Stimulated activated memory B cell treated with anti-CD40 and anti-IgM and Interleukin-4, amounts not matched to agents 10 μg/mL and 1 μg/mL and 100 μg/mL, for 72 hours (primary cell): ENCODE measurements around the gene WBP2.

Experiments used
- ATAC-seq: fragments of 150-1000 bp; cut with Tn5 transposase; 2 replicates; pipeline ENCODE4 v1.10.0; 2021
- H3K27ac Mint-ChIP-seq: one replicate; pipeline ENCODE4 v1.8.0; 2022; ENCODE audit warnings: mild to moderate bottlenecking, mixed read lengths
- H3K27me3 Mint-ChIP-seq: one replicate; pipeline ENCODE4 v1.8.0; 2022; ENCODE audit warnings: mixed read lengths
- H3K36me3 Mint-ChIP-seq: one replicate; pipeline ENCODE4 v1.8.0; 2022; ENCODE audit warnings: mixed read lengths
- H3K4me1 Mint-ChIP-seq: one replicate; pipeline ENCODE4 v1.8.0; 2022; ENCODE audit warnings: mixed read lengths
- H3K4me3 Mint-ChIP-seq: one replicate; pipeline ENCODE4 v1.8.0; 2022; ENCODE audit warnings: mild to moderate bottlenecking, moderate library complexity, mixed read lengths
- H3K9me3 Mint-ChIP-seq: one replicate; pipeline ENCODE4 v1.8.0; 2022; ENCODE audit warnings: mixed read lengths

Gene WBP2

GRCh38 chr17:75823257-75824041 lies 31.7 kb downstream of the WBP2 start:
- no peak overlapping the region for H3K27ac Mint-ChIP-seq

GRCh38 chr17:75822800-75823166 lies 32.4 kb downstream of the WBP2 start:
- H3K27me3 Mint-ChIP-seq = no peaks in the 10 kb centered on the region

More at GRCh38 chr17:75823257-75824041, 31.7 kb downstream of the WBP2 start:
- Mint-ChIP-seq H3K4me1 (peaks cover 37% of the 10 kb centered on the region), H3K36me3 (peaks cover 42% of the 10 kb centered on the region), H3K9me3 (no peaks in the 10 kb centered on the region), H3K4me3 (no peak overlapping the region), H3K27me3 (no peaks in the 10 kb centered on the region)
- ATAC-seq = no peak

GRCh38 chr17:75822119-75822799 lies 32.9 kb downstream of the WBP2 start:
- Mint-ChIP-seq H3K4me1 (peaks cover 25% of the 10 kb centered on the region), H3K4me3 (no peak overlapping the region), H3K27me3 (no peaks in the 10 kb centered on the region), H3K9me3 (no peaks in the 10 kb centered on the region), H3K27ac (peak overlapping the region; percentile 75), H3K36me3 (peaks cover 49% of the 10 kb centered on the region)
- ATAC-seq = no peak

More at GRCh38 chr17:75822800-75823166, 32.4 kb downstream of the WBP2 start:
- H3K4me1 Mint-ChIP-seq = peaks cover 30% of the 10 kb centered on the region
- ATAC-seq = no peak
- no peak overlapping the region for H3K4me3 Mint-ChIP-seq
- H3K9me3 Mint-ChIP-seq = no peaks in the 10 kb centered on the region
- no peak overlapping the region for H3K27ac Mint-ChIP-seq
- peaks cover 45% of the 10 kb centered on the region for H3K36me3 Mint-ChIP-seq

GRCh38 chr17:75821552-75821951 lies 33.6 kb downstream of the WBP2 start:
- ATAC-seq = no peak
- Mint-ChIP-seq H3K4me1 (peaks cover 18% of the 10 kb centered on the region), H3K36me3 (peaks cover 46% of the 10 kb centered on the region), H3K4me3 (no peak overlapping the region), H3K9me3 (no peaks in the 10 kb centered on the region), H3K27ac (peak overlapping the region; percentile 75), H3K27me3 (no peaks in the 10 kb centered on the region)

GRCh38 chr17:75820094-75821080 lies 34.7 kb downstream of the WBP2 start:
- peaks cover 18% of the 10 kb centered on the region for H3K4me1 Mint-ChIP-seq
- H3K9me3 Mint-ChIP-seq = no peaks in the 10 kb centered on the region
- no peaks in the 10 kb centered on the region for H3K27me3 Mint-ChIP-seq
- ATAC-seq = no peak
- no peak overlapping the region for H3K4me3 Mint-ChIP-seq
- H3K36me3 Mint-ChIP-seq = peaks cover 44% of the 10 kb centered on the region
- no peak overlapping the region for H3K27ac Mint-ChIP-seq

- no peaks in the 10 kb centered on the region for H3K27me3 Mint-ChIP-seq
- H3K4me3 Mint-ChIP-seq = no peak overlapping the region
- no peak for ATAC-seq
- H3K4me1 Mint-ChIP-seq = peaks cover 18% of the 10 kb centered on the region
- no peaks in the 10 kb centered on the region for H3K9me3 Mint-ChIP-seq
- H3K27ac Mint-ChIP-seq = peak overlapping the region; percentile 61
- H3K36me3 Mint-ChIP-seq = peaks cover 43% of the 10 kb centered on the region
These were observed 35.5 kb downstream of the WBP2 start for GRCh38 chr17:75819678-75820077.

- no peak for ATAC-seq
- Mint-ChIP-seq H3K4me3 (no peak overlapping the region), H3K36me3 (peaks cover 48% of the 10 kb centered on the region), H3K4me1 (peaks cover 18% of the 10 kb centered on the region), H3K27me3 (no peaks in the 10 kb centered on the region), H3K27ac (peak overlapping the region; percentile 61), H3K9me3 (no peaks in the 10 kb centered on the region)
These were observed 36.0 kb downstream of the WBP2 start for GRCh38 chr17:75819116-75819515.

- H3K9me3 Mint-ChIP-seq = no peaks in the 10 kb centered on the region
- no peaks in the 10 kb centered on the region for H3K27me3 Mint-ChIP-seq
- ATAC-seq = no peak
- peaks cover 18% of the 10 kb centered on the region for H3K4me1 Mint-ChIP-seq
- no peak overlapping the region for H3K27ac Mint-ChIP-seq
- peaks cover 55% of the 10 kb centered on the region for H3K36me3 Mint-ChIP-seq
- no peak overlapping the region for H3K4me3 Mint-ChIP-seq
These were observed 36.7 kb downstream of the WBP2 start for GRCh38 chr17:75818326-75818885.

GRCh38 chr17:75817571-75817970 lies 37.6 kb downstream of the WBP2 start:
- H3K4me3 Mint-ChIP-seq = no peak overlapping the region
- H3K27me3 Mint-ChIP-seq = no peaks in the 10 kb centered on the region

GRCh38 chr17:75816693-75817092 lies 38.4 kb downstream of the WBP2 start:
- Mint-ChIP-seq H3K4me3 (no peak overlapping the region), H3K27ac (peak overlapping the region; percentile 30), H3K36me3 (peaks cover 64% of the 10 kb centered on the region), H3K27me3 (no peaks in the 10 kb centered on the region), H3K9me3 (no peaks in the 10 kb centered on the region), H3K4me1 (peaks cover 10% of the 10 kb centered on the region)
- ATAC-seq = no peak

More at GRCh38 chr17:75817571-75817970, 37.6 kb downstream of the WBP2 start:
- H3K9me3 Mint-ChIP-seq = no peaks in the 10 kb centered on the region
- ATAC-seq = no peak
- H3K27ac Mint-ChIP-seq = peak overlapping the region; percentile 30
- peaks cover 60% of the 10 kb centered on the region for H3K36me3 Mint-ChIP-seq
- peaks cover 18% of the 10 kb centered on the region for H3K4me1 Mint-ChIP-seq

- no peak for ATAC-seq
- H3K36me3 Mint-ChIP-seq = peaks cover 52% of the 10 kb centered on the region
- H3K4me3 Mint-ChIP-seq = no peak overlapping the region
- no peaks in the 10 kb centered on the region for H3K9me3 Mint-ChIP-seq
- H3K27ac Mint-ChIP-seq = no peak overlapping the region
- H3K27me3 Mint-ChIP-seq = no peaks in the 10 kb centered on the region
- no peaks in the 10 kb centered on the region for H3K4me1 Mint-ChIP-seq
These were observed 39.7 kb downstream of the WBP2 start for GRCh38 chr17:75815399-75815798.

GRCh38 chr17:75814900-75815373 lies 40.2 kb downstream of the WBP2 start:
- Mint-ChIP-seq H3K27ac (no peak overlapping the region), H3K4me3 (no peak overlapping the region), H3K4me1 (no peaks in the 10 kb centered on the region), H3K9me3 (no peaks in the 10 kb centered on the region), H3K36me3 (peaks cover 47% of the 10 kb centered on the region), H3K27me3 (no peaks in the 10 kb centered on the region)
- no peak for ATAC-seq

GRCh38 chr17:75814021-75814395 lies 41.1 kb downstream of the WBP2 start:
- Mint-ChIP-seq H3K9me3 (no peaks in the 10 kb centered on the region), H3K27me3 (no peaks in the 10 kb centered on the region), H3K36me3 (peaks cover 38% of the 10 kb centered on the region), H3K4me3 (no peak overlapping the region), H3K27ac (no peak overlapping the region), H3K4me1 (peaks cover 8% of the 10 kb centered on the region)
- ATAC-seq = no peak

GRCh38 chr17:75813081-75814020 lies 41.8 kb downstream of the WBP2 start:
- Mint-ChIP-seq H3K36me3 (peaks cover 31% of the 10 kb centered on the region), H3K4me3 (no peak overlapping the region), H3K9me3 (no peaks in the 10 kb centered on the region), H3K27ac (peak overlapping the region; percentile 24), H3K4me1 (peaks cover 15% of the 10 kb centered on the region), H3K27me3 (no peaks in the 10 kb centered on the region)
- no peak for ATAC-seq
